Right atrium auricular region (tissue), 2 donors: ENCODE data around the gene GFOD1. TPM values are rescaled to one million over a fixed set of nuclear protein-coding genes. Genes with fewer than 3 reads are reported as not detected.

Experiments used
- DNase-seq: peaks from one replicate; pipeline ENCODE4 v3.0.0-alpha.2; 2019; ENCODE audit warnings: low spot score
- H3K27ac ChIP-seq, 2 donors: fragments of 200-600 bp; sonication (generic); 1 replicate in 1 of 2; 2 replicates in 1 of 2; pipeline ENCODE4 v1.5.1; 2016 to 2019
- H3K27me3 ChIP-seq, 2 donors: fragments of 200-600 bp; sonication (generic); one replicate each; pipeline versions ENCODE4 v1.5.1 to v1.6.0; 2017 to 2019
- H3K36me3 ChIP-seq: fragments of 200-600 bp; sonication (generic); one replicate; pipeline ENCODE4 v1.5.1; 2016
- H3K4me1 ChIP-seq, 2 donors: fragments of 200-600 bp; sonication (generic); one replicate each; pipeline versions ENCODE4 v1.5.1 to v1.6.0; 2017 to 2019
- H3K4me3 ChIP-seq, 2 donors: fragments of 200-600 bp; sonication (generic); 1 replicate in 1 of 2; 2 replicates in 1 of 2; pipeline ENCODE4 v1.5.1; 2017 to 2019; ENCODE audit warnings: mild to moderate bottlenecking in 1 of 2, moderate library complexity in 1 of 2
- H3K9me3 ChIP-seq, 2 donors: fragments of 200-600 bp; sonication (generic); one replicate each; pipeline ENCODE4 v1.5.1; 2019
- total RNA-seq, 2 donors: library from RNA; depleted of rRNA; stranded (reverse); fragments of >200 nt; gene quantifications; one replicate each; pipeline ENCODE4 v1.1.0, GENCODE V29; 2016
- TF ChIP-seq, protein P1 (sequence below), 2 donors: fragments of 200-600 bp; sonication (generic); IDR thresholded peaks; one replicate each; pipeline ENCODE4 v1.5.1; 2019; ENCODE audit warnings: antibody characterized with exemption in 2 of 2

Gene GFOD1
- total RNA-seq, 2 donors from 2014 or later: 66.2 to 96.3 TPM

DNA sequence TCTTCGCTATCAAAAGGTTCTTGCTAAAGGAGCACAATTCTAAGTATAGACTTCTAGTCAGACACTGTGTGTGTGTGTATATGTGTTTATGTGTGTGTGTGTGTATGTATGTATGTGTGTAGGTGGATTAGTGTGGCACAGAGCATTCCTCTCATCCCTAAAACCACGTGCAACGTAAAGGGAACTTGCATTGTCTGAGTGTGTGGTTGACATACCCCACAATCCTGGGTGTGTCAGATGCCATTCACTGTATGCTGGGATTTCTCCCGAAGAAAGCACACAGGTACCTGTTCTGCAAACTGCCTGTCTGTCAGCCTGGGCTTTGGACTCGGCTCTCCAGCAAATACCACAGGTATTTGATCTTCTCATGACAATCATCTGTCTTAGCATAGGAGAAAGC lies 116.8 kb downstream of the GFOD1 start:
- no peak for DNase-seq
- Histone ChIP-seq H3K27ac (peak overlapping the region; percentile 54 to 58), H3K27me3 (no peaks in the 10 kb centered on the region), H3K9me3 (no peaks in the 10 kb centered on the region), H3K4me3 (no peak overlapping the region), H3K4me1 (peaks cover 0 to 56% of the 10 kb centered on the region in 2 donors), H3K36me3 (peaks cover 1% of the 10 kb centered on the region)
- TF ChIP-seq, protein P1, sequence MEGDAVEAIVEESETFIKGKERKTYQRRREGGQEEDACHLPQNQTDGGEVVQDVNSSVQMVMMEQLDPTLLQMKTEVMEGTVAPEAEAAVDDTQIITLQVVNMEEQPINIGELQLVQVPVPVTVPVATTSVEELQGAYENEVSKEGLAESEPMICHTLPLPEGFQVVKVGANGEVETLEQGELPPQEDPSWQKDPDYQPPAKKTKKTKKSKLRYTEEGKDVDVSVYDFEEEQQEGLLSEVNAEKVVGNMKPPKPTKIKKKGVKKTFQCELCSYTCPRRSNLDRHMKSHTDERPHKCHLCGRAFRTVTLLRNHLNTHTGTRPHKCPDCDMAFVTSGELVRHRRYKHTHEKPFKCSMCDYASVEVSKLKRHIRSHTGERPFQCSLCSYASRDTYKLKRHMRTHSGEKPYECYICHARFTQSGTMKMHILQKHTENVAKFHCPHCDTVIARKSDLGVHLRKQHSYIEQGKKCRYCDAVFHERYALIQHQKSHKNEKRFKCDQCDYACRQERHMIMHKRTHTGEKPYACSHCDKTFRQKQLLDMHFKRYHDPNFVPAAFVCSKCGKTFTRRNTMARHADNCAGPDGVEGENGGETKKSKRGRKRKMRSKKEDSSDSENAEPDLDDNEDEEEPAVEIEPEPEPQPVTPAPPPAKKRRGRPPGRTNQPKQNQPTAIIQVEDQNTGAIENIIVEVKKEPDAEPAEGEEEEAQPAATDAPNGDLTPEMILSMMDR (IDR thresholded peaks at IDR 0.05): no peak

DNA sequence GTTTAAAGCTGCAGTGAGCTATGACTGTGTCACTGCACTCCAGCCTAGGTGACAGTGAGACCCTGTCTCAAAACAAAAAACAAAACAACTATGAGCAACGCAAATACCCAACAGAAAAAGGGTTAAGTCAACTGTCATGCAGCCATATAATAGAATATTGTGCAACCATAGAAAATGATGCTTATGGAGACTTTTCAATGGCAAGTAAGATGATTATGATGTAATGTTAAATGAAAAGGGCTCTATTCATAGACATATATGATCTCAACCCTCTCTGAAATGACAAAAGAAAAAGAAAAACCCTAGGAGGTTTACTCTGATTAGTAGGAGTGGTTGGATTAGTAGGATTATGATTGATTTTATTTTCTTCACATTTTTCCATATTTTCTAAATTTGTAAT lies 117.8 kb downstream of the GFOD1 start:
- H3K4me1 ChIP-seq: peaks cover 0 to 53% of the 10 kb centered on the region in 2 donors

GRCh38 chr6:13368731-13369115 lies 118.7 kb downstream of the GFOD1 start:
- peaks cover 18% of the 10 kb centered on the region for H3K36me3 ChIP-seq
- H3K27ac ChIP-seq: peak overlapping the region in 1 of 2 donors; percentile 60
- no peaks in the 10 kb centered on the region for H3K9me3 ChIP-seq
- DNase-seq: no peak
- H3K4me1 ChIP-seq: peaks cover 0 to 62% of the 10 kb centered on the region in 2 donors
- no peaks in the 10 kb centered on the region for H3K27me3 ChIP-seq
- H3K4me3 ChIP-seq: no peak overlapping the region
- TF ChIP-seq, protein P1 (IDR thresholded peaks at IDR 0.05): no peak

More for the DNA sequence above, 117.8 kb downstream of the GFOD1 start:
- peaks cover 12% of the 10 kb centered on the region for H3K36me3 ChIP-seq
- no peaks in the 10 kb centered on the region for H3K9me3 ChIP-seq
- H3K27me3 ChIP-seq: no peaks in the 10 kb centered on the region
- TF ChIP-seq, protein P1 (IDR thresholded peaks at IDR 0.05): no peak
- H3K27ac ChIP-seq: peak overlapping the region in 1 of 2 donors; percentile 26
- H3K4me3 ChIP-seq: no peak overlapping the region
- DNase-seq: no peak

- H3K27ac ChIP-seq: peak overlapping the region; percentile 56 to 60
Observed at GRCh38 chr6:13368079-13368730, 119.2 kb downstream of the GFOD1 start.

GRCh38 chr6:13367396-13367795 lies 120.0 kb downstream of the GFOD1 start:
- Histone ChIP-seq H3K9me3 (no peaks in the 10 kb centered on the region), H3K4me1 (peaks cover 0 to 65% of the 10 kb centered on the region in 2 donors), H3K27me3 (no peaks in the 10 kb centered on the region), H3K27ac (peak overlapping the region; percentile 56 to 60), H3K4me3 (no peak overlapping the region), H3K36me3 (peaks cover 18% of the 10 kb centered on the region)
- TF ChIP-seq, protein P1 (IDR thresholded peaks at IDR 0.05): no peak
- DNase-seq: no peak

More at GRCh38 chr6:13368079-13368730, 119.2 kb downstream of the GFOD1 start:
- DNase-seq: no peak
- peaks cover 0 to 65% of the 10 kb centered on the region in 2 donors for H3K4me1 ChIP-seq
- no peaks in the 10 kb centered on the region for H3K9me3 ChIP-seq
- no peak overlapping the region for H3K4me3 ChIP-seq
- peaks cover 18% of the 10 kb centered on the region for H3K36me3 ChIP-seq
- H3K27me3 ChIP-seq: no peaks in the 10 kb centered on the region
- TF ChIP-seq, protein P1 (IDR thresholded peaks at IDR 0.05): no peak

GRCh38 chr6:13365320-13365719 lies 122.1 kb downstream of the GFOD1 start:
- DNase-seq: no peak
- TF ChIP-seq, protein P1 (IDR thresholded peaks at IDR 0.05): no peak
- Histone ChIP-seq H3K36me3 (peaks cover 18% of the 10 kb centered on the region), H3K4me3 (no peak overlapping the region), H3K4me1 (peaks cover 0 to 64% of the 10 kb centered on the region in 2 donors), H3K27me3 (no peaks in the 10 kb centered on the region), H3K9me3 (no peaks in the 10 kb centered on the region), H3K27ac (no peak overlapping the region)
